Measurements from ENCODE around the gene SNCA.

DNA sequence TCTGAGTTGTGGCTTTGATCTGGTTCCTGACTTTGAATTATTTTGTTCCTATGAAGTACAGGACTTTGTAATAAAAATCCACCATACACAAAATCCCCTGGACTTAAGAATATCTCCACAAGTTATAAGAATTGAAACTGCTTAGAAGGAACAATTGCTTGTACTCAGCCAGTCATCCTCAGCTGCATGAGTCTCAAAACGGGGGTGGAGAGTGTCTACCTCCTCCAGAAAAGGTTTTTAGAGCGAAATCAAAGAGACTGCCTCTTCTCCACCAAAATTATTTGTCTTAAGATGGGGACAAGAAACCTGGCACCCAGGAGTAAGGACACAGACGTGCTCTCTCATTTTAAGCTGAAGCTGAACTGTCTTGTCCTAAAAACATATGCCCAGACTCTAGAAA is 74.7 kb downstream of the SNCA start:
- TF ChIP-seq CTCF (tag by site-specific recombination; IDR thresholded peaks at IDR 0.05) = no peak
- TF ChIP-seq KLF1 (tag by site-specific recombination; IDR thresholded peaks at IDR 0.05) = no peak
- no peak for TF ChIP-seq ZNF629 (tag by site-specific recombination; IDR thresholded peaks at IDR 0.05)
- no peak for TF ChIP-seq ZNF311 (tag by site-specific recombination; IDR thresholded peaks at IDR 0.05; ENCODE audit: borderline replicate concordance)
- no peak for TF ChIP-seq ZNF324 (tag by site-specific recombination; IDR thresholded peaks at IDR 0.05)
- no peak for TF ChIP-seq ZNF529 (tag by site-specific recombination; IDR thresholded peaks at IDR 0.05; ENCODE audit: insufficient replicate concordance)
- TF ChIP-seq, protein P1, sequence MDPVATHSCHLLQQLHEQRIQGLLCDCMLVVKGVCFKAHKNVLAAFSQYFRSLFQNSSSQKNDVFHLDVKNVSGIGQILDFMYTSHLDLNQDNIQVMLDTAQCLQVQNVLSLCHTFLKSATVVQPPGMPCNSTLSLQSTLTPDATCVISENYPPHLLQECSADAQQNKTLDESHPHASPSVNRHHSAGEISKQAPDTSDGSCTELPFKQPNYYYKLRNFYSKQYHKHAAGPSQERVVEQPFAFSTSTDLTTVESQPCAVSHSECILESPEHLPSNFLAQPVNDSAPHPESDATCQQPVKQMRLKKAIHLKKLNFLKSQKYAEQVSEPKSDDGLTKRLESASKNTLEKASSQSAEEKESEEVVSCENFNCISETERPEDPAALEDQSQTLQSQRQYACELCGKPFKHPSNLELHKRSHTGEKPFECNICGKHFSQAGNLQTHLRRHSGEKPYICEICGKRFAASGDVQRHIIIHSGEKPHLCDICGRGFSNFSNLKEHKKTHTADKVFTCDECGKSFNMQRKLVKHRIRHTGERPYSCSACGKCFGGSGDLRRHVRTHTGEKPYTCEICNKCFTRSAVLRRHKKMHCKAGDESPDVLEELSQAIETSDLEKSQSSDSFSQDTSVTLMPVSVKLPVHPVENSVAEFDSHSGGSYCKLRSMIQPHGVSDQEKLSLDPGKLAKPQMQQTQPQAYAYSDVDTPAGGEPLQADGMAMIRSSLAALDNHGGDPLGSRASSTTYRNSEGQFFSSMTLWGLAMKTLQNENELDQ (tag by site-specific recombination; IDR thresholded peaks at IDR 0.05; ENCODE audit: low read depth) = no peak
- no peak for TF ChIP-seq ZNF362 (tag by site-specific recombination; IDR thresholded peaks at IDR 0.05)
- no peak for TF ChIP-seq TCF7L2 (IDR thresholded peaks at IDR 0.05; ENCODE audit: borderline replicate concordance, low read depth, low read length)

Data from HEK293 (cell line).